HepG2 (cell line): ENCODE data around the gene MYL9. TPM values are rescaled to one million over a fixed set of nuclear protein-coding genes. Genes with fewer than 3 reads are reported as not detected.

Source experiments
- DNMT1 ChIP-seq: sonication (generic); formaldehyde crosslinking; IDR thresholded peaks from 2 replicates; pipeline ENCODE4 v1.5.1; 2020; ENCODE audit warnings: mild to moderate bottlenecking, missing genetic modification reagents
- EEA1 ChIP-seq: sonication (generic); formaldehyde crosslinking; IDR thresholded peaks from 2 replicates; pipeline ENCODE4 v1.5.1; 2020; ENCODE audit warnings: mild to moderate bottlenecking, missing genetic modification reagents, borderline replicate concordance
- GATAD2A ChIP-seq: IDR thresholded peaks from 2 replicates; pipeline ENCODE4 v1.6.1; 2016
- HMG20B ChIP-seq: conservative IDR thresholded peaks from 2 replicates; pipeline ENCODE4 v1.6.1; 2016; ENCODE audit warnings: missing genetic modification reagents, missing compliant biosample characterization
- RARA ChIP-seq: IDR thresholded peaks from 2 replicates; pipeline ENCODE4 v1.6.1; 2016; ENCODE audit warnings: missing genetic modification reagents, missing compliant biosample characterization
- SAP130 ChIP-seq: IDR thresholded peaks from 2 replicates; pipeline ENCODE4 v1.6.1; 2016; ENCODE audit warnings: low read depth
- SIX1 ChIP-seq: sonication (generic); formaldehyde crosslinking; IDR thresholded peaks from 2 replicates; pipeline ENCODE4 v1.4.0; 2020; ENCODE audit warnings: missing genetic modification reagents, borderline replicate concordance
- ZBTB8A ChIP-seq: sonication (generic); formaldehyde crosslinking; IDR thresholded peaks from 2 replicates; pipeline ENCODE4 v1.4.0; 2020; ENCODE audit warnings: mild to moderate bottlenecking, low read depth, missing genetic modification reagents, borderline replicate concordance
- ZKSCAN8 ChIP-seq: IDR thresholded peaks from 2 replicates; pipeline ENCODE4 v1.6.1; 2016; ENCODE audit warnings: borderline replicate concordance, missing genetic modification reagents, missing compliant biosample characterization
- ZMYM3 ChIP-seq: sonication (generic); formaldehyde crosslinking; IDR thresholded peaks from 2 replicates; pipeline ENCODE4 v1.5.1; 2020; ENCODE audit warnings: mild to moderate bottlenecking, missing genetic modification reagents
- ZNF251 ChIP-seq: sonication (generic); formaldehyde crosslinking; IDR thresholded peaks from 2 replicates; pipeline ENCODE4 v1.9.0; 2021; ENCODE audit warnings: mild to moderate bottlenecking, missing genetic modification reagents
- polyA plus RNA-seq, 8 experiments: library from polyadenylated mRNA; depleted of rRNA in 3 of 8; stranded (reverse) in 7 of 8; unstranded in 1 of 8; fragments of >200 nt; fragmentation: Illumina TruSeq in 4 of 8; extraction: Trizol in 4 of 8; gene quantifications; 2 replicates each; pipeline versions ENCODE4 v1.2.1 to v1.2.3, GENCODE V29; 2011 to 2016; ENCODE audit warnings: low read depth in 4 of 8, missing spikeins in 1 of 8, mixed read lengths in 1 of 8; ENCODE audit not compliant: insufficient read depth in 1 of 8
- total RNA-seq, 5 experiments: library from RNA; depleted of rRNA; stranded (reverse); fragments of >200 nt; fragmentation: Illumina TruSeq; extraction: Trizol; gene quantifications; 2 replicates each; pipeline ENCODE4 v1.2.3, GENCODE V29; 2016; ENCODE audit warnings: low read depth in 1 of 5
- TF ChIP-seq, protein P1 (sequence below): IDR thresholded peaks from 2 replicates; pipeline ENCODE4 v1.6.1; 2018; ENCODE audit warnings: missing genetic modification reagents
- TF ChIP-seq, protein P2 (sequence below): sonication (generic); formaldehyde crosslinking; IDR thresholded peaks from 2 replicates; pipeline ENCODE4 v1.8.0; 2022; ENCODE audit warnings: missing genetic modification reagents, low read depth, mild to moderate bottlenecking, borderline replicate concordance
- TF ChIP-seq, protein P3 (sequence below): sonication (generic); formaldehyde crosslinking; IDR thresholded peaks from 2 replicates; pipeline ENCODE4 v1.5.1; 2020; ENCODE audit warnings: missing genetic modification reagents, mild to moderate bottlenecking, borderline replicate concordance
- TF ChIP-seq, protein P4 (sequence below): sonication (generic); formaldehyde crosslinking; IDR thresholded peaks from 2 replicates; pipeline ENCODE4 v1.5.0; 2020; ENCODE audit warnings: mild to moderate bottlenecking, missing genetic modification reagents
- TF ChIP-seq, protein P5 (sequence below): sonication (generic); formaldehyde crosslinking; IDR thresholded peaks from 2 replicates; pipeline ENCODE4 v1.4.0; 2020; ENCODE audit warnings: missing genetic modification reagents, mild to moderate bottlenecking, borderline replicate concordance
- TF ChIP-seq, protein P6 (sequence below): sonication (generic); formaldehyde crosslinking; IDR thresholded peaks from 2 replicates; pipeline ENCODE4 v1.4.0; 2020; ENCODE audit warnings: mild to moderate bottlenecking, low read depth, missing genetic modification reagents
- TF ChIP-seq, protein P7 (sequence below): sonication (generic); formaldehyde crosslinking; IDR thresholded peaks from 2 replicates; pipeline ENCODE4 v1.9.0; 2021; ENCODE audit warnings: missing genetic modification reagents, mild to moderate bottlenecking, borderline replicate concordance

Gene MYL9
- total and polyA plus RNA-seq, 2 of the 13 experiments (the other 11 are each of a cell fraction or from before 2014, with no cell fraction given), result 0.87 to 2.2 TPM

DNA sequence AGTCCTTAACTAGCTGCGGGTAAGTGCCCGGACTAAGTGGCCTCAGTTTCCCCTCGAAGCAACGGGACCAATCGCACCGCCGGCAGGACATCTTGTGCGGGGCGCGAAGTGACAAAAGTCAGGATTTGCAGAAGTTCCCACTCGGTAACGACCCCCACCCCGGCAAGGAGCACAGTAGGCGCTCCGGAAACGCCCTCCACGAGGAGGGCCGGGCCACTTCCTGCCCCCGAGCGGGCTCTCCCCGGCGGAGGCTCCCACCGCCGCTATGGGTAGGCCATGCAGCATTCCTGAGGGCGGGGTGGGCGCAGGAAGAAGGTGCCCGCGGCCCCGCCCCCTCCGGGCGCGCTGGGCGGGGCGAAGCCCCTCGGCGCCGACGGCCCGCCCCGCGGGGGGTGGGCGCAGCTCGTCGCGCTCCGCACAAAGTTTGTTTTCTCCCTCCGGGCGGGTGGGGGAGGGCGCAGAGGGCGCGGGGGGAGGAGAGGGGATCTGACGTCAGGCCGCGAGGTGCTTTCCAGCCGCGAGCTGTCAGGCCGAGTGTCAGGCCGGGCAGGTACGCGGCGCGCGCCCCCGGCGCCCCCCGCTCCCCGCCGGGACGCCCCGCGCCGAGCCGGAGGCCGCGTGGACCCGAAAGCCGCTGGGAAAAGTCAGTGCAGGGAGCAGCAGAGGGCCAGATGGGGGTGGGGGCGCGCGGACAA, 31.9 kb downstream of the MYL9 start, which contains the start of gene TGIF2 (continued):
- TF ChIP-seq, protein P1, sequence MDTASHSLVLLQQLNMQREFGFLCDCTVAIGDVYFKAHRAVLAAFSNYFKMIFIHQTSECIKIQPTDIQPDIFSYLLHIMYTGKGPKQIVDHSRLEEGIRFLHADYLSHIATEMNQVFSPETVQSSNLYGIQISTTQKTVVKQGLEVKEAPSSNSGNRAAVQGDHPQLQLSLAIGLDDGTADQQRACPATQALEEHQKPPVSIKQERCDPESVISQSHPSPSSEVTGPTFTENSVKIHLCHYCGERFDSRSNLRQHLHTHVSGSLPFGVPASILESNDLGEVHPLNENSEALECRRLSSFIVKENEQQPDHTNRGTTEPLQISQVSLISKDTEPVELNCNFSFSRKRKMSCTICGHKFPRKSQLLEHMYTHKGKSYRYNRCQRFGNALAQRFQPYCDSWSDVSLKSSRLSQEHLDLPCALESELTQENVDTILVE, result peak; percentile 63; the same call in 1 of the 2 replicates
- TF ChIP-seq ZNF251 (CRISPR knock-in tag) (0 out of 2 replicates have a peak, but pooled peaks have one; percentile 33), ZBTB8A (CRISPR knock-in tag) (peak; percentile 93; the same call in 1 of the 2 replicates), ZKSCAN8 (CRISPR knock-in tag) (peak; percentile 65), RARA (CRISPR knock-in tag) (peak; percentile 63), SIX1 (CRISPR knock-in tag) (peak; percentile 31; the same call in 1 of the 2 replicates), GATAD2A (CRISPR knock-in tag) (peak; percentile 78), ZMYM3 (CRISPR knock-in tag) (peak; percentile 76; the same call in 1 of the 2 replicates), SAP130 (peak; percentile 93), DNMT1 (CRISPR knock-in tag) (peak; percentile 58; the same call in 1 of the 2 replicates), HMG20B (CRISPR knock-in tag) (peak; percentile 34; the same call in 1 of the 2 replicates), EEA1 (CRISPR knock-in tag) (peak; percentile 93; the same call in 1 of the 2 replicates)
- TF ChIP-seq, protein P2, sequence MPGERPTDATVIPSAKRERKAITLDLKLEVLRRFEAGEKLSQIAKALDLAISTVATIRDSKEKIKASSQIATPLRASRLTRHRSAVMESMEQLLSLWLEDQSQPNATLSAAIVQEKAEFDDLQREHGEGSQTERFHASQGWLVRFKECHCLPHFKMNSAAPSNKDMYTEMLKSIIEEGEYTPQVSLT (CRISPR knock-in tag), result no peak
- TF ChIP-seq, protein P3, sequence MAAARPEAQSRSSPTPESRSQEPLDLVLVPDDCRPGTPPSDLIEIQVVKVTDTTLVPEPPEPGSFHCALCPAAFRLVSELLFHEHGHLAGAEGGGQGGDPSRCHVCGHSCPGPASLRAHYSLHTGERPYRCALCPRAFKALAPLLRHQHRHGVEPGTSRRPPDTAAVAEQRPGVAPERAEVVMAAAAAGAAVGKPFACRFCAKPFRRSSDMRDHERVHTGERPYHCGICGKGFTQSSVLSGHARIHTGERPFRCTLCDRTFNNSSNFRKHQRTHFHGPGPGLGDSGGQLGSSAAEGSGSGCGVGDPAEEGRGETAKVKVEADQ, result peak; percentile 96
- TF ChIP-seq, protein P4, sequence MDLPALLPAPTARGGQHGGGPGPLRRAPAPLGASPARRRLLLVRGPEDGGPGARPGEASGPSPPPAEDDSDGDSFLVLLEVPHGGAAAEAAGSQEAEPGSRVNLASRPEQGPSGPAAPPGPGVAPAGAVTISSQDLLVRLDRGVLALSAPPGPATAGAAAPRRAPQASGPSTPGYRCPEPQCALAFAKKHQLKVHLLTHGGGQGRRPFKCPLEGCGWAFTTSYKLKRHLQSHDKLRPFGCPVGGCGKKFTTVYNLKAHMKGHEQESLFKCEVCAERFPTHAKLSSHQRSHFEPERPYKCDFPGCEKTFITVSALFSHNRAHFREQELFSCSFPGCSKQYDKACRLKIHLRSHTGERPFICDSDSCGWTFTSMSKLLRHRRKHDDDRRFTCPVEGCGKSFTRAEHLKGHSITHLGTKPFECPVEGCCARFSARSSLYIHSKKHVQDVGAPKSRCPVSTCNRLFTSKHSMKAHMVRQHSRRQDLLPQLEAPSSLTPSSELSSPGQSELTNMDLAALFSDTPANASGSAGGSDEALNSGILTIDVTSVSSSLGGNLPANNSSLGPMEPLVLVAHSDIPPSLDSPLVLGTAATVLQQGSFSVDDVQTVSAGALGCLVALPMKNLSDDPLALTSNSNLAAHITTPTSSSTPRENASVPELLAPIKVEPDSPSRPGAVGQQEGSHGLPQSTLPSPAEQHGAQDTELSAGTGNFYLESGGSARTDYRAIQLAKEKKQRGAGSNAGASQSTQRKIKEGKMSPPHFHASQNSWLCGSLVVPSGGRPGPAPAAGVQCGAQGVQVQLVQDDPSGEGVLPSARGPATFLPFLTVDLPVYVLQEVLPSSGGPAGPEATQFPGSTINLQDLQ, result peak; percentile 94
- TF ChIP-seq, protein P5, sequence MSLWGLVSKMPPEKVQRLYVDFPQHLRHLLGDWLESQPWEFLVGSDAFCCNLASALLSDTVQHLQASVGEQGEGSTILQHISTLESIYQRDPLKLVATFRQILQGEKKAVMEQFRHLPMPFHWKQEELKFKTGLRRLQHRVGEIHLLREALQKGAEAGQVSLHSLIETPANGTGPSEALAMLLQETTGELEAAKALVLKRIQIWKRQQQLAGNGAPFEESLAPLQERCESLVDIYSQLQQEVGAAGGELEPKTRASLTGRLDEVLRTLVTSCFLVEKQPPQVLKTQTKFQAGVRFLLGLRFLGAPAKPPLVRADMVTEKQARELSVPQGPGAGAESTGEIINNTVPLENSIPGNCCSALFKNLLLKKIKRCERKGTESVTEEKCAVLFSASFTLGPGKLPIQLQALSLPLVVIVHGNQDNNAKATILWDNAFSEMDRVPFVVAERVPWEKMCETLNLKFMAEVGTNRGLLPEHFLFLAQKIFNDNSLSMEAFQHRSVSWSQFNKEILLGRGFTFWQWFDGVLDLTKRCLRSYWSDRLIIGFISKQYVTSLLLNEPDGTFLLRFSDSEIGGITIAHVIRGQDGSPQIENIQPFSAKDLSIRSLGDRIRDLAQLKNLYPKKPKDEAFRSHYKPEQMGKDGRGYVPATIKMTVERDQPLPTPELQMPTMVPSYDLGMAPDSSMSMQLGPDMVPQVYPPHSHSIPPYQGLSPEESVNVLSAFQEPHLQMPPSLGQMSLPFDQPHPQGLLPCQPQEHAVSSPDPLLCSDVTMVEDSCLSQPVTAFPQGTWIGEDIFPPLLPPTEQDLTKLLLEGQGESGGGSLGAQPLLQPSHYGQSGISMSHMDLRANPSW, result peak; percentile 89; the same call in 1 of the 2 replicates
- TF ChIP-seq, protein P6, sequence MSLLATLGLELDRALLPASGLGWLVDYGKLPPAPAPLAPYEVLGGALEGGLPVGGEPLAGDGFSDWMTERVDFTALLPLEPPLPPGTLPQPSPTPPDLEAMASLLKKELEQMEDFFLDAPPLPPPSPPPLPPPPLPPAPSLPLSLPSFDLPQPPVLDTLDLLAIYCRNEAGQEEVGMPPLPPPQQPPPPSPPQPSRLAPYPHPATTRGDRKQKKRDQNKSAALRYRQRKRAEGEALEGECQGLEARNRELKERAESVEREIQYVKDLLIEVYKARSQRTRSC (CRISPR knock-in tag), result no peak
- TF ChIP-seq, protein P7, sequence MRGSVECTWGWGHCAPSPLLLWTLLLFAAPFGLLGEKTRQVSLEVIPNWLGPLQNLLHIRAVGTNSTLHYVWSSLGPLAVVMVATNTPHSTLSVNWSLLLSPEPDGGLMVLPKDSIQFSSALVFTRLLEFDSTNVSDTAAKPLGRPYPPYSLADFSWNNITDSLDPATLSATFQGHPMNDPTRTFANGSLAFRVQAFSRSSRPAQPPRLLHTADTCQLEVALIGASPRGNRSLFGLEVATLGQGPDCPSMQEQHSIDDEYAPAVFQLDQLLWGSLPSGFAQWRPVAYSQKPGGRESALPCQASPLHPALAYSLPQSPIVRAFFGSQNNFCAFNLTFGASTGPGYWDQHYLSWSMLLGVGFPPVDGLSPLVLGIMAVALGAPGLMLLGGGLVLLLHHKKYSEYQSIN (CRISPR knock-in tag), result no peak
